Epithelial cell of esophagus (primary cell): ENCODE measurements around the gene CCDC142.

ENCODE experiments used
- DNase-seq: peaks from one replicate; pipeline ENCODE4 v3.0.0; 2010; ENCODE audit warnings: low read depth
- H3K4me3 ChIP-seq: 2 replicates; pipeline ENCODE4 v1.5.1; 2011; ENCODE audit warnings: mild to moderate bottlenecking, low read length, control low read depth
- CTCF ChIP-seq: IDR thresholded peaks from 2 replicates; pipeline ENCODE4 v1.5.1; 2011; ENCODE audit warnings: low read depth, mild to moderate bottlenecking, low read length, control low read depth, inconsistent platforms; ENCODE audit not compliant: insufficient read depth; ENCODE audit errors: missing control alignments

CCDC142 gene

GRCh38 chr2:74499940-74500577 is 17.3 kb upstream of the CCDC142 start:
- no peak for DNase-seq
- no peak overlapping the region for H3K4me3 ChIP-seq
- no peak for TF ChIP-seq CTCF

DNA sequence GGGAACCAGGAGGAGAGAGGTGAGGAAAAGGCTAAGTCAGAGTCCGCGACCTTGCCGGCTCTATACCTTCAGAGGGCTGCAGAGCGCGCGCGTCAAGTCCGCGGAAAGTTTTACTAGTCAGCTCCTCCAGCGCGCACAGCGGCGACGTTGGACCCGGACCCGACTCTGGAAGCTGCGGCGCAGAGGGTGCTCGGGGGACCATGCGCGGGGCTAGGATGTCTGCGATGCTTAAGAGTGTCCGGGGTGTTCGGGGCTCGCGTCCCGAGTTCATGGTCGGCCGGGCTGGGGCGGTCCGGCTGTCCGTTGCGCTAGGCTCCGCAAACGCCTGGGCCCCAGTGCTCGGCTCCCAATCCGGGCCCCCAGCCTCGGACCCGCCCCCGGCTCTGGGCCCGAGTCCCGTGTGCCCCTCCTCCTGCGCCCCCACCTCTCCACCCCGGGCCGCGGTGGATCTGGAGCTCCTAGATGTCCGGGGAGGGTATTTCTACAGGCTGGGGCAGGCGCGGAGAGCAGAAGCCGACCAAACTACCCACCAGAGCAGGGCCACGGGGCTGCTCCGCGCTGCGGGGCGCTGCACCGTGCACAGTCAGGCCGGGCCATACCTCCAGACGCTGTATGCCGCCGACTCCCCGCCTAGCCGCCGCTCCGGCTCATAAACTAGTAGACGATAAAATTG is 16.6 kb upstream of the CCDC142 start, which contains the start of gene LBX2:
LBX2 (minus strand) TSS at position 337 of the 673 bp plus-strand sequence; CDS start at position 271, 66 bp downstream.
- TF ChIP-seq CTCF, result no peak
- no peak for DNase-seq
- peak within 1 kb of the TSS; percentile 40 for H3K4me3 ChIP-seq

GRCh38 chr2:74498500-74499266 is 15.9 kb upstream of the CCDC142 start:
- H3K4me3 ChIP-seq, result peak overlapping the region; percentile 40
- no peak for TF ChIP-seq CTCF
- peak; percentile 55 for DNase-seq

GRCh38 chr2:74497777-74498499 is 15.1 kb upstream of the CCDC142 start:
- TF ChIP-seq CTCF, result no peak
- H3K4me3 ChIP-seq, result peak overlapping the region; percentile 40
- DNase-seq, result no peak

GRCh38 chr2:74496997-74497776 is 14.4 kb upstream of the CCDC142 start:
- DNase-seq, result no peak
- TF ChIP-seq CTCF, result no peak
- H3K4me3 ChIP-seq, result no peak overlapping the region

DNA sequence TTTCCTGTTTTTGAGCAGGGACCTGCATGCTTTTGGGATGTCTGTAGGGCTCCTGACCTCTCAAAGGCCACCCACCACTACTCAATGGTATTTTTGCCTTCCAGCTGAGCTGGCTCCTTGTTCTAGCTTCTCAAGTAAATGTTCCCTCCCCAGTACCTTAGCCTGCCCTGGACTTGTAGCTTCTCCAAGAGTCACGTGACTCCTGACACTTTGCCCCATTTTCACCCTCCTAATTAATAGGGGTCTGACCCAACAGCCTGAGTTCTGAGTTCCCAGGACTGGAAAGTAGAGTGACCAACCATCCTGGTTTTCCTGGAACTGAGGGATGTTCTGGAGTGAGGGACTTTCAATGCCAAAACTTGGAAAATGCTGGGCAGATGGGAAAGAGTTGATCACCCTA is 12.6 kb upstream of the CCDC142 start:
- no peak for TF ChIP-seq CTCF
- no peak for DNase-seq

More for the DNA sequence above, 12.6 kb upstream of the CCDC142 start:
- H3K4me3 ChIP-seq, result no peak overlapping the region
